Sigmoid colon (tissue), 7 donors: ENCODE results near the gene CSTPP1. TPM values are rescaled to one million over a fixed set of nuclear protein-coding genes. Genes with fewer than 3 reads are reported as not detected.

Experiments
- DNase-seq: peaks from one replicate; pipeline ENCODE4 v3.0.0-alpha.2; 2019
- H3K27ac ChIP-seq, 4 donors: fragments of 200-600 bp; sonication (generic); one replicate each; pipeline ENCODE4 v1.5.1; 2016 to 2019; ENCODE audit warnings: mild to moderate bottlenecking in 1 of 4
- H3K27me3 ChIP-seq, 3 donors: fragments of 200-600 bp; sonication (generic); one replicate each; pipeline ENCODE4 v1.5.1; 2019; ENCODE audit warnings: mild to moderate bottlenecking in 1 of 3
- H3K36me3 ChIP-seq, 4 donors: fragments of 200-600 bp; sonication (generic); one replicate each; pipeline ENCODE4 v1.5.1; 2016 to 2019
- H3K4me1 ChIP-seq, 4 donors: fragments of 200-600 bp; sonication (generic); one replicate each; pipeline ENCODE4 v1.5.1; 2017 to 2019
- H3K4me3 ChIP-seq, 4 donors: fragments of 200-600 bp; sonication (generic); one replicate each; pipeline ENCODE4 v1.5.1; 2017 to 2019; ENCODE audit warnings: mild to moderate bottlenecking in 2 of 4, moderate library complexity in 1 of 4
- H3K9me3 ChIP-seq, 4 donors: fragments of 200-600 bp in 3 of 4; sonication (generic) in 3 of 4; one replicate each; pipeline versions ENCODE4 v1.5.1 to v1.6.1; 2013 to 2019
- EP300 ChIP-seq, 4 donors: sonication (generic); formaldehyde crosslinking; IDR thresholded peaks; one replicate each; pipeline ENCODE4 v1.6.1; 2017; ENCODE audit warnings: antibody characterized with exemption in 4 of 4
- POLR2A ChIP-seq, 2 donors: fragments of 450-650 bp; IDR thresholded peaks; one replicate each; pipeline ENCODE4 v1.6.1; 2016; ENCODE audit warnings: antibody characterized with exemption in 2 of 2, mild to moderate bottlenecking in 2 of 2, moderate library complexity in 2 of 2
- POLR2AphosphoS5 ChIP-seq, 4 donors: sonication (generic); formaldehyde crosslinking; IDR thresholded peaks; one replicate each; pipeline ENCODE4 v1.6.1; 2017; ENCODE audit warnings: antibody characterized with exemption in 4 of 4
- WGBS, 2 donors: extraction: QIAGEN DNeasy Blood & Tissue Kit; methylation state at CpG; one replicate each; pipeline ENCODE4 v1.1.7; 2013; 5-methylcytosine and 5-hydroxymethylcytosine counted together
- intact Hi-C: fragments of 100-400 bp; cut with DNase I; formaldehyde crosslinking; loops from one replicate; pipeline ENCODE4 v1.15.1; 2023
- polyA plus RNA-seq, 3 donors: library from polyadenylated mRNA; stranded (reverse); fragments of 200-250 nt; gene quantifications; one replicate each; pipeline ENCODE4 v1.2.3, GENCODE V29; 2013
- total RNA-seq, 4 donors: library from RNA; depleted of rRNA; stranded (reverse); fragments of >200 nt; gene quantifications; one replicate each; pipeline ENCODE4 v1.1.0, GENCODE V29; 2016
- TF ChIP-seq, protein P1 (sequence below), 4 experiments: fragments of 450-650 bp in 3 of 4; fragments of 200-600 bp in 1 of 4; IDR thresholded peaks; one replicate each; pipeline ENCODE4 v1.5.1; 2016 to 2019; ENCODE audit warnings: antibody characterized with exemption in 4 of 4, mild to moderate bottlenecking in 3 of 4, moderate library complexity in 2 of 4
- donor health status: healthy with polysubstance abuse.
- donor health status: Bipolar disorder and iron deficiency.
- donor health status: healthy.

The CSTPP1 gene, protein sequence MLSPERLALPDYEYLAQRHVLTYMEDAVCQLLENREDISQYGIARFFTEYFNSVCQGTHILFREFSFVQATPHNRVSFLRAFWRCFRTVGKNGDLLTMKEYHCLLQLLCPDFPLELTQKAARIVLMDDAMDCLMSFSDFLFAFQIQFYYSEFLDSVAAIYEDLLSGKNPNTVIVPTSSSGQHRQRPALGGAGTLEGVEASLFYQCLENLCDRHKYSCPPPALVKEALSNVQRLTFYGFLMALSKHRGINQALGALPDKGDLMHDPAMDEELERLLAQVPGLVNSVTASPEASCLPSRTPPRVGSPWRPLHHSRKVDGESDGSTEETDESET
- total RNA-seq (10 to 100 TPM; 16.8 to 29.4 (median 20.9) TPM), polyA plus RNA-seq (10 to 100 TPM; 12.9 to 26.8 (median 24.6) TPM)

DNA sequence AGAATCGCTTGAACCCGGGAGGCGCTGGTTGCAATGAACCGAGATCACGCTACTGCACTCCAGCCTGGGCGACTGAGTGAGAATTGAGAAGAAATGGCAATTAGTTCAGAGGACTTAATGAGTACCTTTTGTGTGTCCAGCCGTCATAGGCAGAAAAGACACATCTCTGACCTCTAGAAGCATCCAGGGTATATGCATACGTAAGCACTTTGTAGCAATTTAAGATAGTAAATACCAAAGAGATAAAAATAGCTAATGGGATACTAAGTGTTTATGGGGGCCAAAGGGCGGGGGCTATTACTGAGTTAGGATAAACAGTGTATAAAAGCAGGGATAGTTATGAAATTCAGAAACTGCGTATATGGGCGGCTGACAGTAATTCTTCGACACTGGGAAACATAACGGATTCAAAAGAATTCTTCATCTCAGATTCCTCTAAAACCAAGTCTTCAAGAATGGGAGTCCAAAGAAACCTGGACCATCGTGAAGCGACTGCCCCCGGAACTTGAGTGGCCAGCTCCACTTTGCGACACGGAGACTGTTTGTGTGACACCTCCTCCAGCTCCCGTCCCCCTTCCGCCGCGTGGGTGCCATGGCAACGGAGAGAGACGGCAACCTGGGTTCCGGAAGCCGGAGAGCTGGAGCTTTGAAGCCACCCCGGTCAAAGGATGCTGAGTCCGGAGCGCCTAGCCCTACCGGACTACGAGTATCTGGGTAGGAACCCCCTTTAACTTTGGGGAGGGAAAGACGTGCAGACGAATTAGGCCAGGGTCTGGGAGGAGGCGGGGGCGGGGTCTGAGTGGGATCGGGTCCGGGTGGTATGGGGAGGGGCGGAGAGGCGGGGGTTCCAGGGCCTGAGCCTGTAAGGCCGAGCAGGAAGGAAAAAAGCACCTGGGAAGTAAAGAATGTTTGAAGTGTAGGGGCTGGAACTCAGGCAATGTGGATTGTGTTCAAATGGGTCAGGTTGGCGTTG lies at the start of gene CSTPP1:
CSTPP1 (plus strand) TSS at position 624 of the 973 bp plus-strand sequence; CDS start at position 669, 45 bp downstream.
- DNase-seq: peak; percentile 98
- Histone ChIP-seq H3K4me1 (peaks cover 0 to 15% (median 13%) of the 10 kb centered on the region in 4 donors), H3K27me3 (no peaks in the 10 kb centered on the region), H3K9me3 (no peaks in the 10 kb centered on the region), H3K36me3 (no peaks in the 10 kb centered on the region), H3K4me3 (peak within 1 kb of the TSS; percentile 62 to 73 (median 66)), H3K27ac (peak within 1 kb of the TSS; percentile 53 to 72 (median 68))
- WGBS, 2 donors: 17 to 21% methylated on average over 41 of the region's 41 CpGs
- intact Hi-C loops: loop anchor here (5.0 kb wide), 1 partner anchor 311 kb away; the partner anchor contains the start of gene ACP2
- TF ChIP-seq POLR2A (IDR thresholded peaks at IDR 0.05) (no peak), POLR2AphosphoS5 (IDR thresholded peaks at IDR 0.05) (peak in 3 of 4 donors; percentile 37 to 69 (median 47))

DNA sequence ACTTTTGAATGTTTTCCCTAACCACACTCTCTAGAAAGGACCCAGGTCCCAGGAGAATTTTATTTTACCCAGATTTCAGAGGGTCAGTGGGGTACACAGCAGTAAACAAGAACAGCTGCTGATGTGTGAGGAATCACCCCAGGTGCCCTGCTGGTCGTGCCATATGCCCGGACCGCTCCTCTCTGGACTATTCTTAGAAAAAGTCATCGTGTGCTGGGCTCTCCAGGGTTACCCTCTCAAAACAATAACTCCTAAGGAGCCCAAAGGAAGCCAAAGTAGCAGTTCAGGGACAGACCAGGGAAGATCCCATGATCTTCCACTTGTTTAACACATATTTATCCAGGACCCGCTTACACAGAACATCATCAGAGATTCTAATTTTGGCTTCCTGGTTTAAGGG lies 47.9 kb upstream of the CSTPP1 start:
- intact Hi-C loops: loop anchor here (1.0 to 10.0 kb wide), 2 partner anchors 265 to 466 kb away; partner anchors contain the start of gene MYBPC3
- Histone ChIP-seq H3K36me3 (peaks cover 0 to 23% (median 0%) of the 10 kb centered on the region in 4 donors), H3K4me3 (no peak overlapping the region), H3K27me3 (no peaks in the 10 kb centered on the region), H3K27ac (no peak overlapping the region), H3K4me1 (no peaks in the 10 kb centered on the region), H3K9me3 (no peaks in the 10 kb centered on the region)
- no peak for DNase-seq
- 88 to 94% methylated on average over 5 of the region's 5 CpGs for WGBS, 2 donors
- TF ChIP-seq POLR2A (IDR thresholded peaks at IDR 0.05) (no peak), POLR2AphosphoS5 (IDR thresholded peaks at IDR 0.05) (no peak), EP300 (IDR thresholded peaks at IDR 0.05) (no peak)
- TF ChIP-seq, protein P1, sequence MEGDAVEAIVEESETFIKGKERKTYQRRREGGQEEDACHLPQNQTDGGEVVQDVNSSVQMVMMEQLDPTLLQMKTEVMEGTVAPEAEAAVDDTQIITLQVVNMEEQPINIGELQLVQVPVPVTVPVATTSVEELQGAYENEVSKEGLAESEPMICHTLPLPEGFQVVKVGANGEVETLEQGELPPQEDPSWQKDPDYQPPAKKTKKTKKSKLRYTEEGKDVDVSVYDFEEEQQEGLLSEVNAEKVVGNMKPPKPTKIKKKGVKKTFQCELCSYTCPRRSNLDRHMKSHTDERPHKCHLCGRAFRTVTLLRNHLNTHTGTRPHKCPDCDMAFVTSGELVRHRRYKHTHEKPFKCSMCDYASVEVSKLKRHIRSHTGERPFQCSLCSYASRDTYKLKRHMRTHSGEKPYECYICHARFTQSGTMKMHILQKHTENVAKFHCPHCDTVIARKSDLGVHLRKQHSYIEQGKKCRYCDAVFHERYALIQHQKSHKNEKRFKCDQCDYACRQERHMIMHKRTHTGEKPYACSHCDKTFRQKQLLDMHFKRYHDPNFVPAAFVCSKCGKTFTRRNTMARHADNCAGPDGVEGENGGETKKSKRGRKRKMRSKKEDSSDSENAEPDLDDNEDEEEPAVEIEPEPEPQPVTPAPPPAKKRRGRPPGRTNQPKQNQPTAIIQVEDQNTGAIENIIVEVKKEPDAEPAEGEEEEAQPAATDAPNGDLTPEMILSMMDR (IDR thresholded peaks at IDR 0.05): no peak

DNA sequence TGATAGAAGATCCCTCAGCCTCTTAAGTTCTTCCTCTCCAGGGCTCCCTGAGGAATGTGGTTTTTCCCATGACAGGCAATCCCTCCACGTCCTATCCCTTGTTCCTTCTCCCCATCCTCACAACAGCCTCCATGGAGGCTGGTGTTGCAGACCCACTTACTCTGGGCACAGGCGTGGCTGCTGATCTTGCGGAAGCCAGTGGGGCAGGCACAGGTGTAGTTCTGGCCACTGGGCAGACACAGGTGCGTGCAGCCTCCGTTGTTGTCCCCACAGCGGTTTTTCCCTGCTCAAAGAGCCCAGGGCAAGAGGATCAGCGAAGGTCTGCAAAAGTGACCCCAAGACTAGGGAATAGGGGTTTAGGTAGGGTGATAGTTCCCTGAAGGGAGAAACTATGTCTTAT lies 47.3 kb upstream of the CSTPP1 start:
- DNase-seq: no peak
- no peaks in the 10 kb centered on the region for H3K9me3 ChIP-seq
- TF ChIP-seq, protein P1 (IDR thresholded peaks at IDR 0.05): no peak
- TF ChIP-seq EP300 (IDR thresholded peaks at IDR 0.05) (no peak), POLR2AphosphoS5 (IDR thresholded peaks at IDR 0.05) (no peak), POLR2A (IDR thresholded peaks at IDR 0.05) (no peak)
- no peaks in the 10 kb centered on the region for H3K4me1 ChIP-seq
- no peak overlapping the region for H3K27ac ChIP-seq
- H3K36me3 ChIP-seq: peaks cover 0 to 20% (median under 1%) of the 10 kb centered on the region in 4 donors
- no peaks in the 10 kb centered on the region for H3K27me3 ChIP-seq
- intact Hi-C loops: loop anchor here (1.0 to 10.0 kb wide), 2 partner anchors 264 to 466 kb away; partner anchors contain the start of gene MYBPC3
- WGBS, 2 donors: 87% methylated on average over 7 of the region's 7 CpGs
- no peak overlapping the region for H3K4me3 ChIP-seq

DNA sequence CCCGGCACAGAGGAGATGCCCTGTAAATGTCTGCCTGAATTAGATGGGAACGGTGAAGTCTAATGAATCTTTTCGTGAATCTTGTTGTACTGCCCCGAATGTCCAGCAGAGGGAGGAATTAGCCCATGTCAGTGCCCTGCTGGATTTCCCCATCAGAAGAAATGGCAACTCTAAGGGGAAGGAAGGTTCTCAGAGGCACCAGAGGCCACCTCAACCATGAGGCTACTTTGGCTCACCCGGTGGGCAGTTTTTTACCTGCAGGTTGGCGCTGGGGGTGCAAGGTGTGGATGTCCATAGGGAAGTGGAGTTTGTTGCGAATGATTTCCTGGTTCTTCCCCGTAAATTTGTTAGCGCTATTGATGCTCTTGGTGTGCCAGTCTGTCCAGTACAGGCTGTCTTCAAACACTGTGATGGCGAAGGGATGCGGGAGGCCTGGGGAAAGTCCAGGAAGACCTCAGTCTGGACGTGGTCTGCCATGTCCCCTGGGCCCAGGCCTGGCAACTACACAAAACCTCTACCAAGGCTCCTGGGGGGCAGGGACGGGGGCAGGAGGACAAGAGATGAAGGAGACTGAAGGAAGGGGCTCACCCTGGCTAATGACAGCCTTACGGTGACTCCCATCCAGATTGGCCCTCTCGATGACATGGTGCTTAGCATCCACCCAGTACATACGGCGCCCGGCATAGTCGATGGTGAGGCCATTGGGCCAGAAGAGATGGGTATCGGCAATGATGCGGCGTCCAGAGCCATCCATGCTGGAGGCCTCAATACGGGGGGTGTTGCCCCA lies 46.7 kb upstream of the CSTPP1 start:
- intact Hi-C loops: loop anchor here (1.0 to 10.0 kb wide), 2 partner anchors 263 to 465 kb away; partner anchors contain the start of gene MYBPC3
- Histone ChIP-seq H3K27me3 (no peaks in the 10 kb centered on the region), H3K36me3 (peaks cover 0 to 20% (median 3%) of the 10 kb centered on the region in 4 donors), H3K9me3 (no peaks in the 10 kb centered on the region), H3K4me3 (no peak overlapping the region), H3K4me1 (no peaks in the 10 kb centered on the region), H3K27ac (no peak overlapping the region)
- WGBS, 2 donors: 66 to 69% methylated on average over 23 of the region's 23 CpGs
- TF ChIP-seq POLR2A (IDR thresholded peaks at IDR 0.05): no peak
- TF ChIP-seq, protein P1 (IDR thresholded peaks at IDR 0.05): peak; percentile 85 to 94 (median 90)
- DNase-seq: peak; percentile 81
